Skeletal muscle tissue (tissue), 4 donors: ENCODE results near the gene CFAP46. TPM values are rescaled to one million over a fixed set of nuclear protein-coding genes. Genes with fewer than 3 reads are reported as not detected.
"Not testable (repeated sequence)": the region's sequence is repeated elsewhere in the genome, so short reads cannot be mapped to it uniquely, and the experiment has no call there.

Experiments used
- H3K27ac ChIP-seq: one replicate; pipeline ENCODE4 v1.7.0; 2013; ENCODE audit warnings: mild to moderate bottlenecking, low read depth, low read length, inconsistent platforms
- H3K27me3 ChIP-seq, 3 donors: one replicate each; pipeline ENCODE4 v1.7.0; 2013; ENCODE audit warnings: low read length in 3 of 3; ENCODE audit not compliant: control insufficient read depth in 3 of 3, insufficient read depth in 3 of 3
- H3K36me3 ChIP-seq, 3 donors: one replicate each; pipeline ENCODE4 v1.7.0; 2013; ENCODE audit warnings: low read length in 3 of 3; ENCODE audit not compliant: control insufficient read depth in 3 of 3, insufficient read depth in 3 of 3
- H3K4me1 ChIP-seq, 3 donors: one replicate each; pipeline ENCODE4 v1.7.0; 2013; ENCODE audit warnings: low read length in 3 of 3, mild to moderate bottlenecking in 3 of 3; ENCODE audit not compliant: control insufficient read depth in 3 of 3, insufficient read depth in 3 of 3
- H3K4me3 ChIP-seq, 3 donors: one replicate each; pipeline ENCODE4 v1.7.0; 2013; ENCODE audit warnings: low read length in 3 of 3
- H3K9ac ChIP-seq, 3 donors: one replicate each; pipeline ENCODE4 v1.7.0; 2013; ENCODE audit warnings: low read length in 3 of 3, mild to moderate bottlenecking in 3 of 3, moderate library complexity in 2 of 3, low read depth in 1 of 3
- H3K9me3 ChIP-seq, 3 donors: one replicate each; pipeline ENCODE4 v1.7.0; 2013; ENCODE audit warnings: low read length in 3 of 3; ENCODE audit not compliant: control insufficient read depth in 3 of 3
- total RNA-seq: library from RNA; depleted of rRNA; stranded (reverse); fragments of >200 nt; gene quantifications from one replicate; pipeline ENCODE4 v1.2.3, GENCODE V29; 2014
- donor health status: Osteomylitis.

The CFAP46 gene
- total RNA-seq, 1 donor from 2014 or later = not detected

DNA sequence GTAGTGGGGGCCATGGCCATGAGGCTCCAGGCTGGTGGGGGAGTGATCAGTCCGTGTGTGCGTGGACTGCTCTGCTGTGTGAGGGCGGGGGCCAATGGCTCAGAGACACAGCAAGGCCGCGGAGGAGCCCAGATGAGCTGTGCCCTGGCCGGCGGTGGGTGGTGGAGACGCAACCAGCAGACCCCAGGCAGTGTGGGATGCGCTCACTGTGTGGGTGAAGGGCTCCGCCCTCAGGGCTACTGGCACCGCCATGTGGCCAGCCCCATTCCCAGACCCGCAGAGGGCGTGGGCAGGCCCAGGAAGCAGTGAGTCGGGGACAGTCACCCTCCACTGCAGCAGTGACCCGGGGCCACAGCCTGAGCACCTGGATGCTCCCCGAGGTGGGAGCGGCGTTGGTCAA lies 165.5 kb downstream of the CFAP46 start:
- H3K27me3 ChIP-seq = peaks cover 0 to 3% (median 1%) of the 10 kb centered on the region in 3 donors
- H3K9me3 ChIP-seq = no peaks in the 10 kb centered on the region
- H3K4me1 ChIP-seq = no peaks in the 10 kb centered on the region
- peaks cover 15 to 26% (median 20%) of the 10 kb centered on the region in 3 donors for H3K36me3 ChIP-seq
- no peak overlapping the region for H3K9ac ChIP-seq
- H3K4me3 ChIP-seq = no peak overlapping the region
- no peak overlapping the region for H3K27ac ChIP-seq

GRCh38 chr10:132776186-132776585 lies 166.2 kb downstream of the CFAP46 start:
- H3K36me3 ChIP-seq = peaks cover 12 to 22% (median 13%) of the 10 kb centered on the region in 3 donors
- H3K9me3 ChIP-seq = no peaks in the 10 kb centered on the region
- no peak overlapping the region for H3K9ac ChIP-seq
- no peaks in the 10 kb centered on the region for H3K4me1 ChIP-seq
- no peak overlapping the region for H3K27ac ChIP-seq
- no peaks in the 10 kb centered on the region for H3K27me3 ChIP-seq
- no peak overlapping the region for H3K4me3 ChIP-seq

DNA sequence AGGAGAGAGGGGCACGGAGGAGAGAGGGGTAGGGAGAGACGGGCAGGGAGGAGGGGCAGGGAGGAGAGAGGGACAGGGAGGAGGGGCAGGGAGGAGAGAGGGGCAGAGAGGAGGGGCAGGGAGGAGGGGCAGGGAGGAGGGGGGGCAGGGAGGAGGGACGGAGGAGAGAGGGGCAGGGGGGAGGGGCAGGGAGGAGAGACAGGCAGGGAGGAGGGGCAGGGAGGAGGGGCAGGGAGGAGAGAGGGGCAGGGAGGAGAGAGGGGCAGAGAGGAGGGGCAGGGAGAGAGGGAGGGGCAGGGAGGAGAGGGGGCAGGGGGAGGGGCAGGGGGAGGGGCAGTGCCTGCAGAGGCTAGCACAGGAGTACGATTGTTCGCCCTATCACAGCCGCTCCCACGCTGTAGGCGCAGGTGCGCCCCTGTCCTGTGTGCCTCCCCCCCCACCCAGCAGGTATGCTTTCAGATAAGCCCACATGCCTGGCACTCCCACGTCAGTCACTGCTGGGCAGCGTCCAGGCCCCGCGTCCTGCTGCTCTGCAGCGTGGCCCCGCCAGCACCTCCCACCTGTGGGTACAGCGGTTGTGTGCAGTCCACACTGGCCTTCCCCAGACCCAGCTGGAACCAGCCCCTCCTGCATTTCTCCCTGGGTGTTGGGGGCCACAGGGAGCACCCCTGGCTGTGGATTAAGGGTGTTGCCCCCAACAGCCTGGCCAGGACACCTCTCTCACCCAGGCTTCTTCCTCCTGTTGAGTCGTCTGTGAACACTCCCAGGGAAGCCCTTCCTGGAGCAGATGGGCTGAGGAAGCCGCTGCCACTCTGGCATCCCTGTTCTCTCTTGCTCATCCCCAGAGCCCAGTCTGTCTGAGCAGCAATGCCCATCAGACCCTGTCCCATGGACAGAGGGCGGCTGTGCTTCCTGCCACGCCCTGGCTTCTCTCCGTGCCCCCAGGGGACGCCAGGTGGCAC lies 167.2 kb downstream of the CFAP46 start:
- H3K4me1 ChIP-seq = no peaks in the 10 kb centered on the region
- H3K27me3 ChIP-seq = no peaks in the 10 kb centered on the region
- no peak overlapping the region for H3K27ac ChIP-seq
- no peaks in the 10 kb centered on the region for H3K9me3 ChIP-seq
- H3K4me3 ChIP-seq = no peak overlapping the region
- peaks cover 13 to 24% (median 13%) of the 10 kb centered on the region in 3 donors for H3K36me3 ChIP-seq
- H3K9ac ChIP-seq = no peak overlapping the region

DNA sequence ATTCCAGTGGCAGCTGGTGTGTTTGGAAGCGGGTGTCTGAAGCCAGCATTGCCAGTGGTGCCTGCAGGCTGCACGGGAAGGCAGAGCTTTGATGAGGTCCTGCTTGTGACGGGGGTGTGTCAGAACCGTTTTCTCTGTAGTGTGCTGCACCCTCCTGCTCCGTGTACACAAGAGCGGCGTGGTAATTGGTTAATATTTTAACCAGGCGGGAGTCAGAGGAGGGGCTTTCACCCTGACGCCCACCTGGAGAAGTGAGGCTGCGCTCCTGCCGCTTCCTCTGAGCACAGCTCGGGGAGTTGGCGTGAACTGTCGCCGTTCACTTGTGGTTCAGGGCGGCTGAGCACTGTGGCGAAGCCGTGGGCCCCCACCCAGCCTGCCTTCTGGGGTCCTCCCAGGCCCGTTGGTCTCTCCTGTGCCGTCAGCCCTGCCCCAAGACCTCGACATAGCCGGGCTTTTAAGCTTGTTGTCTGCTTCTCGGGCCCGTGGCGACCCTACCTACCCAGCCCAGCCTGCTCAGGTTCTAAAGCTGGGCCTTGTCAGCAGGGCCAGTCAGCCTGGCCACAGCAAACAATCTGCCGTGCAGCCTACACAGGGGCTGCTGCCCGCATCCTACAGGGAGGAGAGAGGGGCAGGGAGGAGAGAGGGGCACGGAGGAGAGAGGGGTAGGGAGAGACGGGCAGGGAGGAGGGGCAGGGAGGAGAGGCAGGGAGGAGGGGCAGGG lies 168.0 kb downstream of the CFAP46 start:
- H3K9ac ChIP-seq = no peak overlapping the region
- H3K36me3 ChIP-seq = peaks cover 10 to 21% (median 16%) of the 10 kb centered on the region in 3 donors
- no peaks in the 10 kb centered on the region for H3K4me1 ChIP-seq
- H3K9me3 ChIP-seq = no peaks in the 10 kb centered on the region
- H3K27ac ChIP-seq = no peak overlapping the region
- H3K27me3 ChIP-seq = no peaks in the 10 kb centered on the region
- no peak overlapping the region for H3K4me3 ChIP-seq

DNA sequence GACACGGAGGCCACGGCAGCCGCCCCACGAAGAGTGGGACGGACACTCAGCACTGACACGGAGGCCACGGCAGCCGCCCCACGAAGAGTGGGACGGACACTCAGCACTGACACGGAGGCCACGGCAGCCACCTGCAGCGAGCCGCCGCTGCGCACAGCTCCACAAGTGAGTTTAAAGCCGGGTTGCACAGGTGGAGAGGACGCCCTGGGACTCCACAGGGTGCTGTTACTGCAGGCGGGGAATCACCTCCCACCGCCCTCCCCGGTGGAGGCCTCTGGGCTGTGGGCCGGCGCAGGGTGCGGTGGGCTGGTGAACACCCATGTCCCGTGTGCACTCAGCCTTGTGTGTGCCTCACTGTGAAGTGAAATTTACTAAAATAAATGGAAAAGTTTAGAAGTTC lies 169.6 kb downstream of the CFAP46 start:
- H3K4me3 ChIP-seq, H3K9ac ChIP-seq, H3K9me3 ChIP-seq, H3K27ac ChIP-seq, H3K27me3 ChIP-seq, H3K4me1 ChIP-seq: not testable (repeated sequence)
- H3K36me3 ChIP-seq = peaks cover 6 to 22% (median 19%) of the 10 kb centered on the region in 3 donors

DNA sequence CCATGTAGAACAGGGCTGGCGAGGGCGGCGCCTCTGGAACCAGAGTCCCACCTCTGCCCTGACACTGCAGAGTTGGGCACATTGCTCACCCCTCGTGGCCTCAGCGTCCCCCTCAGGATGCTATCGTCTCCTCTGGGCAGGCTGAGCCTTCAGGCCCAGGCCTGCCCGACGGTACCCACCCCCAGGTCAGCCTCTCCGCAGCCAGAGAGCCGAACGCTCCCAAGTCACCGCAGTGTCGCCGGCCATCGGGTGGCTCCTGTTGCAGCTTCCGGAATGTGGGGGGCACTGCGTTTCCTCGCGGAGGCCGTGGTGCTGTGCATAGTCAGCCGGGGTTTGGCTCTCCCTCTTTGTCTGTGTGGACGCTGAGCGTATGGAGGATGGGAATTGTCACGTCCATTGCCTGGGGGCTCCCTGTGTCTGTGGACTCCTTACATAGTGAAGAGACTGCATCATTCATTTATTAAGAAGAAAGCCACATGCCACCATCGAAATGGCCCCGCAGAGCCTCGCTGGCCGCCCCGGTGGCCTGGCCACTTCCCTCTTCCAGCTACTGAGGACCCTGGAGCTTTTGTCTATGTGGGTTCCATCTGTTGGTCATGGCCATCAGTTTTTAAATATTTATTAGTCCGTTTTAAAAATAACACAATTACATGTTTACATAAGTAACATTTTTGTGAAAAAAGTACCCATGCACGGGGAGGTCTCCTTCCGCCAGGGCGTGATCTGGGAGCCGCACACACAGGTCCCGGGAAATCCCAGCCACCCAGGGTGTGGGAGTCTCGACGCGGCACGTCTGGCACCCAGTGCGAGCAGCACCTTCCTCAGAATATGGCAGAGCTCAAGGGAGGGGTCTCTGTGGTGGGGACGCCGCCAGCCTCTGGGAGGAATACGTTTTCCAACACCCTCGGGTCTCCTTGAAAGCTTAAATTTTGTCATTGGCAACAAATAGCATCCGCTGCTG lies 172.0 kb downstream of the CFAP46 start:
- Histone ChIP-seq H3K4me3 (no peak overlapping the region), H3K9me3 (no peaks in the 10 kb centered on the region), H3K9ac (no peak overlapping the region), H3K27ac (no peak overlapping the region), H3K36me3 (peaks cover 4 to 30% (median 22%) of the 10 kb centered on the region in 3 donors), H3K4me1 (no peaks in the 10 kb centered on the region), H3K27me3 (no peaks in the 10 kb centered on the region)

GRCh38 chr10:132768346-132769248 lies 173.8 kb downstream of the CFAP46 start:
- H3K4me1 ChIP-seq = no peaks in the 10 kb centered on the region
- H3K9me3 ChIP-seq = no peaks in the 10 kb centered on the region
- no peak overlapping the region for H3K27ac ChIP-seq
- no peaks in the 10 kb centered on the region for H3K27me3 ChIP-seq
- no peak overlapping the region for H3K9ac ChIP-seq
- H3K4me3 ChIP-seq = no peak overlapping the region
- H3K36me3 ChIP-seq = peaks cover 5 to 32% (median 22%) of the 10 kb centered on the region in 3 donors

- H3K27me3 ChIP-seq = no peaks in the 10 kb centered on the region
- H3K9ac ChIP-seq = no peak overlapping the region
- peaks cover 5 to 35% (median 23%) of the 10 kb centered on the region in 3 donors for H3K36me3 ChIP-seq
Observed at GRCh38 chr10:132766291-132766690, 176.1 kb downstream of the CFAP46 start.

GRCh38 chr10:132765435-132765834 lies 176.9 kb downstream of the CFAP46 start:
- Histone ChIP-seq H3K9me3 (no peaks in the 10 kb centered on the region), H3K36me3 (peaks cover 5 to 35% (median 26%) of the 10 kb centered on the region in 3 donors), H3K9ac (no peak overlapping the region), H3K4me1 (no peaks in the 10 kb centered on the region), H3K27me3 (no peaks in the 10 kb centered on the region), H3K27ac (no peak overlapping the region), H3K4me3 (no peak overlapping the region)

More at GRCh38 chr10:132766291-132766690, 176.1 kb downstream of the CFAP46 start:
- Histone ChIP-seq H3K4me3 (no peak overlapping the region), H3K9me3 (no peaks in the 10 kb centered on the region), H3K27ac (no peak overlapping the region), H3K4me1 (no peaks in the 10 kb centered on the region)
